Ovary (tissue), 3 donors: ENCODE results near the gene SORBS1.

Source experiments
- CTCF ChIP-seq, 3 donors: fragments of 450-650 bp in 2 of 3; fragments of 200-600 bp in 1 of 3; IDR thresholded peaks; one replicate each; pipeline versions ENCODE4 v1.5.1 to v1.8.0; 2016 to 2022; ENCODE audit warnings: antibody characterized with exemption in 3 of 3, mild to moderate bottlenecking in 1 of 3
- POLR2A ChIP-seq: fragments of 450-650 bp; IDR thresholded peaks from one replicate; pipeline ENCODE4 v1.6.1; 2017; ENCODE audit warnings: antibody characterized with exemption, mild to moderate bottlenecking, moderate library complexity
- donor health status: DM: no; HTN: no; CAD: no.

GRCh38 chr10:95328013-95328412 lies 233.2 kb downstream of the SORBS1 start:
- TF ChIP-seq CTCF (IDR thresholded peaks at IDR 0.05) (no peak), POLR2A (no peak)
